GM23338 (cell line): ENCODE results near the gene C19orf47. TPM values are rescaled to one million over a fixed set of nuclear protein-coding genes. Genes with fewer than 3 reads are reported as not detected.

Experiments used
- ATAC-seq: fragments of 200-7000 bp; cut with Tn5 transposase; 3 replicates; pipeline ENCODE4 v1.9.1; 2020
- DNase-seq: peaks from one replicate; pipeline ENCODE4 v3.0.0-alpha.2; 2015; ENCODE audit warnings: low spot score
- H2AFZ ChIP-seq: fragments of 200-600 bp; sonication (generic); 2 replicates; pipeline ENCODE4 v1.8.0; 2016; ENCODE audit warnings: antibody characterized with exemption, mild to moderate bottlenecking, moderate library complexity
- H3F3A ChIP-seq: fragments of 200-600 bp; sonication (generic); replicated peaks from 2 replicates; pipeline ENCODE4 v1.8.0; 2017; ENCODE audit warnings: antibody characterized with exemption, mixed run types, low read depth
- H3K27ac ChIP-seq: fragments of 200-600 bp; sonication (generic); 2 replicates; pipeline ENCODE4 v1.6.1; 2016; ENCODE audit warnings: low read depth
- H3K27me3 ChIP-seq: fragments of 200-600 bp; sonication (generic); 2 replicates; pipeline ENCODE4 v1.8.0; 2016; ENCODE audit warnings: mild to moderate bottlenecking, mixed run types, moderate library complexity; ENCODE audit not compliant: insufficient read depth
- H3K36me3 ChIP-seq: fragments of 200-600 bp; sonication (generic); 2 replicates; pipeline ENCODE4 v1.8.0; 2016; ENCODE audit warnings: mild to moderate bottlenecking; ENCODE audit not compliant: insufficient read depth
- H3K4me1 ChIP-seq: fragments of 200-600 bp; sonication (generic); 2 replicates; pipeline ENCODE4 v1.8.0; 2016; ENCODE audit warnings: mild to moderate bottlenecking, moderate library complexity; ENCODE audit not compliant: insufficient read depth
- H3K4me2 ChIP-seq: fragments of 200-600 bp; sonication (generic); 2 replicates; pipeline ENCODE4 v1.7.1; 2017; ENCODE audit warnings: mixed run types
- H3K4me3 ChIP-seq: fragments of 200-600 bp; sonication (generic); 2 replicates; pipeline ENCODE4 v1.6.1; 2016; ENCODE audit warnings: mixed run types
- H3K79me2 ChIP-seq: fragments of 200-600 bp; sonication (generic); replicated peaks from 2 replicates; pipeline ENCODE4 v1.8.0; 2017; ENCODE audit warnings: mild to moderate bottlenecking; ENCODE audit not compliant: insufficient read depth
- H3K9me2 ChIP-seq: fragments of 200-600 bp; sonication (generic); 2 replicates; pipeline ENCODE4 v1.8.0; 2017; ENCODE audit not compliant: insufficient read depth
- H4K20me1 ChIP-seq: fragments of 200-600 bp; sonication (generic); replicated peaks from 2 replicates; pipeline ENCODE4 v1.8.0; 2017; ENCODE audit warnings: mild to moderate bottlenecking; ENCODE audit not compliant: insufficient read depth
- H3K27ac Mint-ChIP-seq: 2 replicates; pipeline ENCODE4 v1.8.0; 2020; ENCODE audit warnings: inconsistent platforms, mild to moderate bottlenecking, moderate library complexity, mixed read lengths
- H3K27me3 Mint-ChIP-seq: 3 replicates; pipeline ENCODE4 v1.8.0; 2022; ENCODE audit warnings: low read depth, mild to moderate bottlenecking, moderate library complexity, mixed read lengths, inconsistent platforms; ENCODE audit not compliant: insufficient read depth, poor library complexity
- H3K36me3 Mint-ChIP-seq: 3 replicates; pipeline ENCODE4 v1.8.0; 2021; ENCODE audit warnings: low read depth, mild to moderate bottlenecking, inconsistent platforms, moderate library complexity, mixed read lengths
- H3K4me1 Mint-ChIP-seq: 3 replicates; pipeline ENCODE4 v1.8.0; 2020; ENCODE audit warnings: mild to moderate bottlenecking, inconsistent platforms, mixed read lengths
- H3K4me3 Mint-ChIP-seq: 3 replicates; pipeline ENCODE4 v1.8.0; 2021; ENCODE audit warnings: moderate library complexity, mild to moderate bottlenecking, inconsistent platforms, mixed read lengths
- H3K9me3 Mint-ChIP-seq: 3 replicates; pipeline ENCODE4 v1.8.0; 2020; ENCODE audit warnings: moderate library complexity, mild to moderate bottlenecking, inconsistent platforms, mixed read lengths
- CREB1 ChIP-seq: fragments of 250-450 bp; sonication (Bioruptor Pico); IDR thresholded peaks from 2 replicates; pipeline ENCODE4 v1.5.0; 2020; ENCODE audit warnings: low read depth, mild to moderate bottlenecking, moderate library complexity
- ZNF331 ChIP-seq: fragments of 250-450 bp; sonication (Bioruptor Pico); IDR thresholded peaks from 2 replicates; pipeline ENCODE4 v1.5.0; 2020; ENCODE audit warnings: low read depth, mild to moderate bottlenecking, moderate library complexity
- polyA plus RNA-seq: library from polyadenylated mRNA; unstranded; fragments of >200 nt; fragmentation: Nextera tagmentation; extraction: Ambion mirVana; gene quantifications from 2 replicates; pipeline ENCODE4 v1.2.1, GENCODE V29; 2016
- total RNA-seq: library from RNA; depleted of rRNA; stranded (reverse); fragments of >200 nt; shearing (Covaris generic); gene quantifications from 2 replicates; pipeline ENCODE4 v1.2.3, GENCODE V29; 2014
- TF ChIP-seq, protein P1 (sequence below), 2 experiments: fragments of 200-600 bp in 1 of 2; sonication (generic) in 1 of 2; conservative IDR thresholded peaks; 2 replicates each; pipeline versions ENCODE4 v1.5.1 to v1.6.1; 2016 to 2017; ENCODE audit warnings: antibody characterized with exemption in 2 of 2, low read depth in 2 of 2, mild to moderate bottlenecking in 2 of 2, moderate library complexity in 1 of 2
- TF ChIP-seq, protein P2 (sequence below): fragments of 250-450 bp; sonication (Bioruptor Pico); IDR thresholded peaks from 2 replicates; pipeline ENCODE4 v1.5.0; 2020; ENCODE audit warnings: mild to moderate bottlenecking, moderate library complexity

C19orf47 gene
- total and polyA plus RNA-seq, 2 experiments from 2014 or later: 13.1 to 26.6 TPM

DNA sequence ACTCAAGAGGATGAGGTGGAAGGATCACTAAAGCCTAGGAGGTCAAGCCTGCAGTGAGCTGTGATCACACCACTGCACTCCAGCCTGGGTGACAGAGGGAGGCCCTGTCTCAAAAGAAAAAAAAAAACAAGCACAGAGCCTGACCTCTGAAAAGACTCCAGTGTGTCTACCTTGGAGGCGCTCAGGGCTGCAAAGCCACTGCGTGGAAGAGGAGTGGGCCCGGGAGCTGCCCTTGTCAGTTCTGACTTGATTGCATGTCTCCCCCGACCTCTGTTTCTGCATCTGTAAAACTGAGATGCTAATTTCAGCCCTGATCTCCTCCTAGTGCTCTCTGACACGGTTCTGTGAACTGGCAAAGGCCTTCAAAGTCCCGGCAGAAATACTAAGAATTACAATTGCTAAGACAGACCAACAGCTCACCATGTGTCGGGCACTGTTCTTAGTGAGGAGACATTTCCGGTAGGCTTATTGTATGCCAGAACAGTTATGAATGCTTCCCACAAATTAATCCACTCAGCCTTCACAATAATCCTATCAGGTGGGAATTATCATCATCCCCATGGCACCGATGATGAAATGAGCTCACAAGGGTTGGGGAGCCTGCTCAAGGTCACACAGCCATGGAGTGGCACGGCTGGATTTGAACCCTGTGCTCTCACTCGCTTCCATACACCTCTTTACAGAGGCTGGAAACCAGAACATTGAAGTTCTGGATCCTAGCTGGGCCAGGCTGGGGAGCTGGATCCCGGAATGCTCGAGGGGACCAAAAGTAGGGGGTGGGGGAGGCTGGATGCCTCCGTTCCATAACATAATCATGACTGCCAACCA lies 66.6 kb downstream of the C19orf47 start:
- no peak overlapping the region; the same call in 1 of the 2 replicates for H3K27ac Mint-ChIP-seq
- ATAC-seq: no peak
- no peak overlapping the region for H2AFZ ChIP-seq
- TF ChIP-seq, protein P1, sequence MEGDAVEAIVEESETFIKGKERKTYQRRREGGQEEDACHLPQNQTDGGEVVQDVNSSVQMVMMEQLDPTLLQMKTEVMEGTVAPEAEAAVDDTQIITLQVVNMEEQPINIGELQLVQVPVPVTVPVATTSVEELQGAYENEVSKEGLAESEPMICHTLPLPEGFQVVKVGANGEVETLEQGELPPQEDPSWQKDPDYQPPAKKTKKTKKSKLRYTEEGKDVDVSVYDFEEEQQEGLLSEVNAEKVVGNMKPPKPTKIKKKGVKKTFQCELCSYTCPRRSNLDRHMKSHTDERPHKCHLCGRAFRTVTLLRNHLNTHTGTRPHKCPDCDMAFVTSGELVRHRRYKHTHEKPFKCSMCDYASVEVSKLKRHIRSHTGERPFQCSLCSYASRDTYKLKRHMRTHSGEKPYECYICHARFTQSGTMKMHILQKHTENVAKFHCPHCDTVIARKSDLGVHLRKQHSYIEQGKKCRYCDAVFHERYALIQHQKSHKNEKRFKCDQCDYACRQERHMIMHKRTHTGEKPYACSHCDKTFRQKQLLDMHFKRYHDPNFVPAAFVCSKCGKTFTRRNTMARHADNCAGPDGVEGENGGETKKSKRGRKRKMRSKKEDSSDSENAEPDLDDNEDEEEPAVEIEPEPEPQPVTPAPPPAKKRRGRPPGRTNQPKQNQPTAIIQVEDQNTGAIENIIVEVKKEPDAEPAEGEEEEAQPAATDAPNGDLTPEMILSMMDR (conservative IDR thresholded peaks at IDR 0.05; ENCODE audit: low read depth in 2 of 2): no peak
- TF ChIP-seq CREB1 (CRISPR knock-in tag): no peak
- no peak for TF ChIP-seq ZNF331 (CRISPR knock-in tag)
- TF ChIP-seq, protein P2, sequence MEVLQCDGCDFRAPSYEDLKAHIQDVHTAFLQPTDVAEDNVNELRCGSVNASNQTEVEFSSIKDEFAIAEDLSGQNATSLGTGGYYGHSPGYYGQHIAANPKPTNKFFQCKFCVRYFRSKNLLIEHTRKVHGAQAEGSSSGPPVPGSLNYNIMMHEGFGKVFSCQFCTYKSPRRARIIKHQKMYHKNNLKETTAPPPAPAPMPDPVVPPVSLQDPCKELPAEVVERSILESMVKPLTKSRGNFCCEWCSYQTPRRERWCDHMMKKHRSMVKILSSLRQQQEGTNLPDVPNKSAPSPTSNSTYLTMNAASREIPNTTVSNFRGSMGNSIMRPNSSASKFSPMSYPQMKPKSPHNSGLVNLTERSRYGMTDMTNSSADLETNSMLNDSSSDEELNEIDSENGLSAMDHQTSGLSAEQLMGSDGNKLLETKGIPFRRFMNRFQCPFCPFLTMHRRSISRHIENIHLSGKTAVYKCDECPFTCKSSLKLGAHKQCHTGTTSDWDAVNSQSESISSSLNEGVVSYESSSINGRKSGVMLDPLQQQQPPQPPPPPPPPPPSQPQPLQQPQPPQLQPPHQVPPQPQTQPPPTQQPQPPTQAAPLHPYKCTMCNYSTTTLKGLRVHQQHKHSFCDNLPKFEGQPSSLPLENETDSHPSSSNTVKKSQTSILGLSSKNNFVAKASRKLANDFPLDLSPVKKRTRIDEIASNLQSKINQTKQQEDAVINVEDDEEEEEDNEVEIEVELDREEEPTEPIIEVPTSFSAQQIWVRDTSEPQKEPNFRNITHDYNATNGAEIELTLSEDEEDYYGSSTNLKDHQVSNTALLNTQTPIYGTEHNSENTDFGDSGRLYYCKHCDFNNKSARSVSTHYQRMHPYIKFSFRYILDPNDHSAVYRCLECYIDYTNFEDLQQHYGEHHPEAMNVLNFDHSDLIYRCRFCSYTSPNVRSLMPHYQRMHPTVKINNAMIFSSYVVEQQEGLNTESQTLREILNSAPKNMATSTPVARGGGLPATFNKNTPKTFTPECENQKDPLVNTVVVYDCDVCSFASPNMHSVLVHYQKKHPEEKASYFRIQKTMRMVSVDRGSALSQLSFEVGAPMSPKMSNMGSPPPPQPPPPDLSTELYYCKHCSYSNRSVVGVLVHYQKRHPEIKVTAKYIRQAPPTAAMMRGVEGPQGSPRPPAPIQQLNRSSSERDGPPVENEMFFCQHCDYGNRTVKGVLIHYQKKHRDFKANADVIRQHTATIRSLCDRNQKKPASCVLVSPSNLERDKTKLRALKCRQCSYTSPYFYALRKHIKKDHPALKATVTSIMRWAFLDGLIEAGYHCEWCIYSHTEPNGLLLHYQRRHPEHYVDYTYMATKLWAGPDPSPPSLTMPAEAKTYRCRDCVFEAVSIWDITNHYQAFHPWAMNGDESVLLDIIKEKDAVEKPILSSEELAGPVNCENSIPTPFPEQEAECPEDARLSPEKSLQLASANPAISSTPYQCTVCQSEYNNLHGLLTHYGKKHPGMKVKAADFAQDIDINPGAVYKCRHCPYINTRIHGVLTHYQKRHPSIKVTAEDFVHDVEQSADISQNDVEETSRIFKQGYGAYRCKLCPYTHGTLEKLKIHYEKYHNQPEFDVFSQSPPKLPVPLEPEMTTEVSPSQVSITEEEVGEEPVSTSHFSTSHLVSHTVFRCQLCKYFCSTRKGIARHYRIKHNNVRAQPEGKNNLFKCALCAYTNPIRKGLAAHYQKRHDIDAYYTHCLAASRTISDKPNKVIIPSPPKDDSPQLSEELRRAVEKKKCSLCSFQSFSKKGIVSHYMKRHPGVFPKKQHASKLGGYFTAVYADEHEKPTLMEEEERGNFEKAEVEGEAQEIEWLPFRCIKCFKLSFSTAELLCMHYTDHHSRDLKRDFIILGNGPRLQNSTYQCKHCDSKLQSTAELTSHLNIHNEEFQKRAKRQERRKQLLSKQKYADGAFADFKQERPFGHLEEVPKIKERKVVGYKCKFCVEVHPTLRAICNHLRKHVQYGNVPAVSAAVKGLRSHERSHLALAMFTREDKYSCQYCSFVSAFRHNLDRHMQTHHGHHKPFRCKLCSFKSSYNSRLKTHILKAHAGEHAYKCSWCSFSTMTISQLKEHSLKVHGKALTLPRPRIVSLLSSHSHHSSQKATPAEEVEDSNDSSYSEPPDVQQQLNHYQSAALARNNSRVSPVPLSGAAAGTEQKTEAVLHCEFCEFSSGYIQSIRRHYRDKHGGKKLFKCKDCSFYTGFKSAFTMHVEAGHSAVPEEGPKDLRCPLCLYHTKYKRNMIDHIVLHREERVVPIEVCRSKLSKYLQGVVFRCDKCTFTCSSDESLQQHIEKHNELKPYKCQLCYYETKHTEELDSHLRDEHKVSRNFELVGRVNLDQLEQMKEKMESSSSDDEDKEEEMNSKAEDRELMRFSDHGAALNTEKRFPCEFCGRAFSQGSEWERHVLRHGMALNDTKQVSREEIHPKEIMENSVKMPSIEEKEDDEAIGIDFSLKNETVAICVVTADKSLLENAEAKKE: no peak
- H3K4me1 Mint-ChIP-seq: peaks cover 51% of the 10 kb centered on the region
- no peak overlapping the region; the same call in 2 of the 3 replicates for H3K4me3 Mint-ChIP-seq
- H3K27me3 Mint-ChIP-seq: peaks cover 15% of the 10 kb centered on the region
- no peak overlapping the region for H3K4me3 ChIP-seq
- H3K9me3 Mint-ChIP-seq: peaks cover 3% of the 10 kb centered on the region; the same call in 2 of the 3 replicates
- peaks cover 17% of the 10 kb centered on the region for H3K4me1 ChIP-seq
- 0 out of 2 replicates have a peak, but pooled peaks cover 5% of the 10 kb centered on the region for H4K20me1 ChIP-seq
- H3F3A ChIP-seq: peaks cover 8% of the 10 kb centered on the region
- peaks cover 77% of the 10 kb centered on the region for H3K79me2 ChIP-seq
- DNase-seq: no peak
- H3K27ac ChIP-seq: no peak overlapping the region
- H3K36me3 ChIP-seq: no peaks in the 10 kb centered on the region
- H3K4me2 ChIP-seq: peak overlapping the region; percentile 48; the same call in 1 of the 2 replicates
- H3K9me2 ChIP-seq: no peaks in the 10 kb centered on the region
- H3K27me3 ChIP-seq: no peaks in the 10 kb centered on the region
- no peaks in the 10 kb centered on the region for H3K36me3 Mint-ChIP-seq
